Activated CD4-positive, alpha-beta T cell treated with anti-CD3 and anti-CD28 coated beads for 4 hours (primary cell): ENCODE data around the gene ACD.
"Not testable (repeated sequence)": the region's sequence is repeated elsewhere in the genome, so short reads cannot be mapped to it uniquely, and the experiment has no call there.

Experiments
- DNase-seq, 2 donors: peaks; one replicate each; pipeline ENCODE4 v3.0.0-alpha.2; 2020

ACD gene

GRCh38 chr16:67659675-67660563 lies at the start of gene ACD:
Gene ACD, minus strand, starts transcription at chr16:67660260. Its CDS starts 40 bp downstream, at chr16:67660220.
- DNase-seq = peak; percentile 92 to 94

- DNase-seq = no peak
Observed at GRCh38 chr16:67709050-67709449, 49.0 kb upstream of the ACD start.

GRCh38 chr16:67708368-67708771 lies 48.3 kb upstream of the ACD start:
- no peak for DNase-seq

GRCh38 chr16:67707790-67708189 lies 47.7 kb upstream of the ACD start:
- DNase-seq = no peak

- DNase-seq = no peak
Observed at GRCh38 chr16:67707210-67707609, 47.1 kb upstream of the ACD start.

- no peak for DNase-seq
Observed at GRCh38 chr16:67704110-67704509, 44.0 kb upstream of the ACD start.

- DNase-seq = no peak
Observed at GRCh38 chr16:67703626-67704025, 43.6 kb upstream of the ACD start.

GRCh38 chr16:67702130-67702529 lies 42.1 kb upstream of the ACD start:
- no peak for DNase-seq

GRCh38 chr16:67701420-67701819 lies 41.4 kb upstream of the ACD start:
- DNase-seq = no peak

- no peak for DNase-seq
Observed at GRCh38 chr16:67699265-67699664, 39.2 kb upstream of the ACD start.

- no peak for DNase-seq
Observed at GRCh38 chr16:67697422-67698185, 37.5 kb upstream of the ACD start.

GRCh38 chr16:67694611-67695010 lies 34.6 kb upstream of the ACD start:
- DNase-seq = no peak

- DNase-seq = not testable (repeated sequence)
Observed at GRCh38 chr16:67693517-67694285, 33.6 kb upstream of the ACD start.

GRCh38 chr16:67685388-67686112 lies 25.5 kb upstream of the ACD start:
- DNase-seq = no peak

- no peak for DNase-seq
Observed at GRCh38 chr16:67683767-67684166, 23.7 kb upstream of the ACD start.

- no peak for DNase-seq
Observed at GRCh38 chr16:67679935-67680897, 20.2 kb upstream of the ACD start.

- DNase-seq = no peak
Observed at GRCh38 chr16:67678354-67679023, 18.4 kb upstream of the ACD start.

- no peak for DNase-seq
Observed at GRCh38 chr16:67677712-67678111, 17.7 kb upstream of the ACD start.

- no peak for DNase-seq
Observed at GRCh38 chr16:67676939-67677338, 16.9 kb upstream of the ACD start.

GRCh38 chr16:67676516-67676915 lies 16.5 kb upstream of the ACD start:
- DNase-seq = no peak

- no peak for DNase-seq
Observed at GRCh38 chr16:67675999-67676398, 15.9 kb upstream of the ACD start.
